Upper lobe of right lung (tissue), 1 donor: ENCODE results near the gene OSBPL10. TPM values are rescaled to one million over a fixed set of nuclear protein-coding genes. Genes with fewer than 3 reads are reported as not detected.

Source experiments
- ATAC-seq: fragments of 200-7000 bp; cut with Tn5 transposase; one replicate; pipeline ENCODE4 v1.9.1; 2020; ENCODE audit warnings: mild to moderate bottlenecking, moderate library complexity
- DNase-seq: peaks from one replicate; pipeline ENCODE4 v3.0.0-alpha.2; 2020
- H3K27ac ChIP-seq: fragments of 200-600 bp; one replicate; pipeline ENCODE4 v1.8.0; 2022
- H3K27me3 ChIP-seq: fragments of 200-600 bp; one replicate; pipeline ENCODE4 v1.8.0; 2022; ENCODE audit warnings: mild to moderate bottlenecking
- H3K36me3 ChIP-seq: fragments of 200-600 bp; one replicate; pipeline ENCODE4 v1.8.0; 2022
- H3K4me1 ChIP-seq: fragments of 200-600 bp; one replicate; pipeline ENCODE4 v1.8.0; 2022
- H3K4me3 ChIP-seq: fragments of 200-600 bp; one replicate; pipeline ENCODE4 v1.8.0; 2022; ENCODE audit warnings: mild to moderate bottlenecking
- H3K9me3 ChIP-seq: fragments of 200-600 bp; one replicate; pipeline ENCODE4 v1.8.0; 2022
- intact Hi-C: fragments of 100-400 bp; cut with DNase I; formaldehyde crosslinking; loops from one replicate; pipeline ENCODE4 v1.11.0; 2022
- total RNA-seq: library from RNA; stranded (reverse); fragmentation: NEBNext Ultra II Directional; extraction: Animal tissue kit (Norgen Biotek cat#: 25700); gene quantifications from one replicate; pipeline ENCODE4 v1.2.1, GENCODE V29; 2021
- TF ChIP-seq, protein P1 (sequence below): fragments of 200-600 bp; IDR thresholded peaks from one replicate; pipeline ENCODE4 v1.8.0; 2022; ENCODE audit warnings: antibody characterized with exemption
- donor health status: DM: no; HTN: yes; CAD: no; lungs with severe emphysema.

The OSBPL10 gene
- total RNA-seq, 1 donor from 2014 or later, result 30.8 TPM

DNA sequence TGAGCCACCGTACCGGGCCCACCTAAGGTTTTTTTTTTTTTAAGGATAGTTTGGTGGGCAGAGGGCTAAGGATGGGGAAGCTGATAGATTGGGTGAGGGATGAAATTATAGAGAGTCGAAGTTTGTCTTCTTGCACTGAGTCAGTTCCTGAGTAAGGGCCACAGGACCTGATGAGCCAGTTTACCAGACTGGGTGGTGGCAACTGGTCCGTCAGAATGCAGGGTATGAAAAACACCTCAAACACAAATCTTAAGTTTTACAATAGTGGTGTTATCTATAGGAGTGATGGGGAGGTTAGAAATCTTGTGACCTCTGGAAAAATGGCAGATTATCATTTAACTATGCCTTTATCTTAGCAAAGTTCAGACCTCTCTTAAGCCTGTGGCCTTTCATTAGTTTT is 3.3 kb upstream of the OSBPL10 start:
- Histone ChIP-seq H3K4me3 (no peak overlapping the region), H3K9me3 (no peaks in the 10 kb centered on the region), H3K27ac (no peak overlapping the region), H3K4me1 (peaks cover 9% of the 10 kb centered on the region), H3K36me3 (no peaks in the 10 kb centered on the region), H3K27me3 (no peaks in the 10 kb centered on the region)
- intact Hi-C loops, result no loop called here
- TF ChIP-seq, protein P1, sequence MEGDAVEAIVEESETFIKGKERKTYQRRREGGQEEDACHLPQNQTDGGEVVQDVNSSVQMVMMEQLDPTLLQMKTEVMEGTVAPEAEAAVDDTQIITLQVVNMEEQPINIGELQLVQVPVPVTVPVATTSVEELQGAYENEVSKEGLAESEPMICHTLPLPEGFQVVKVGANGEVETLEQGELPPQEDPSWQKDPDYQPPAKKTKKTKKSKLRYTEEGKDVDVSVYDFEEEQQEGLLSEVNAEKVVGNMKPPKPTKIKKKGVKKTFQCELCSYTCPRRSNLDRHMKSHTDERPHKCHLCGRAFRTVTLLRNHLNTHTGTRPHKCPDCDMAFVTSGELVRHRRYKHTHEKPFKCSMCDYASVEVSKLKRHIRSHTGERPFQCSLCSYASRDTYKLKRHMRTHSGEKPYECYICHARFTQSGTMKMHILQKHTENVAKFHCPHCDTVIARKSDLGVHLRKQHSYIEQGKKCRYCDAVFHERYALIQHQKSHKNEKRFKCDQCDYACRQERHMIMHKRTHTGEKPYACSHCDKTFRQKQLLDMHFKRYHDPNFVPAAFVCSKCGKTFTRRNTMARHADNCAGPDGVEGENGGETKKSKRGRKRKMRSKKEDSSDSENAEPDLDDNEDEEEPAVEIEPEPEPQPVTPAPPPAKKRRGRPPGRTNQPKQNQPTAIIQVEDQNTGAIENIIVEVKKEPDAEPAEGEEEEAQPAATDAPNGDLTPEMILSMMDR, result no peak
- ATAC-seq (no peak), DNase-seq (no peak)

DNA sequence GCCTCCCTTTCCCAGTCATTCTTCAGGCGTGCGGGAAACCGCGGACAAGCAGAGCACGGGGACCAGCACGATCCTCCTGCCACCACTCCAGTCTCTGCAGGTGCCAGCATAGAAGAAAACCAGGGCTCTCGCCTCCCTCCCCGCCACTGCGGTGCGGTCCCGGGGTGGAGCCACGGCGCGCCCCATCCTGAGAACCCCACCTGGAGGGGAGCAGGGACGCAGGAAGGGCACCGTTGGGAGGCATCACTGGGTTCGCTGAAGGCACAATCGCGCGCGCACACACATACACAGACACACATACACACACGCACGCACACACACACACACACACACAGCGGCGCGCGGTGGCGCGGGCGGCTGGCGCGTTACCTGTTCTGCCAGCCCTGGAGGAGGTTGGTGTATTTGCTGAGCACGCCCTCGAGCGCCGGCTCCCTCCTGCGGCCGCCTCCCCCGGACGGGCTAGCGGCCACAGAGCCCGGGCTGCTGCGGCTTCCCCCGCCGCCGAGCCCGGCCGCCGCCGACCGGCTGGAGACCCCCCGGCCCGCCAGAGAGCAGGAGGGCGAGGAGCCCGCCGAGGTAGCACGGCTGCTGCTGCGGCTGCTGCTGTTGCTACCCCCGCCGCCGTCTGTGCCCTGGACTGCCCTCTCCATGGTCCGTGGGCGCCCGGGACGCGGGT is 394 bp downstream of the OSBPL10 start:
- intact Hi-C loops, result no loop called here
- H3K9me3 ChIP-seq, result no peaks in the 10 kb centered on the region
- no peaks in the 10 kb centered on the region for H3K27me3 ChIP-seq
- peak overlapping the region; percentile 85 for H3K27ac ChIP-seq
- TF ChIP-seq, protein P1, result no peak
- no peaks in the 10 kb centered on the region for H3K36me3 ChIP-seq
- peaks cover 18% of the 10 kb centered on the region for H3K4me1 ChIP-seq
- peak; percentile 90 for DNase-seq
- peak overlapping the region; percentile 75 for H3K4me3 ChIP-seq
- peak; percentile 88 for ATAC-seq

DNA sequence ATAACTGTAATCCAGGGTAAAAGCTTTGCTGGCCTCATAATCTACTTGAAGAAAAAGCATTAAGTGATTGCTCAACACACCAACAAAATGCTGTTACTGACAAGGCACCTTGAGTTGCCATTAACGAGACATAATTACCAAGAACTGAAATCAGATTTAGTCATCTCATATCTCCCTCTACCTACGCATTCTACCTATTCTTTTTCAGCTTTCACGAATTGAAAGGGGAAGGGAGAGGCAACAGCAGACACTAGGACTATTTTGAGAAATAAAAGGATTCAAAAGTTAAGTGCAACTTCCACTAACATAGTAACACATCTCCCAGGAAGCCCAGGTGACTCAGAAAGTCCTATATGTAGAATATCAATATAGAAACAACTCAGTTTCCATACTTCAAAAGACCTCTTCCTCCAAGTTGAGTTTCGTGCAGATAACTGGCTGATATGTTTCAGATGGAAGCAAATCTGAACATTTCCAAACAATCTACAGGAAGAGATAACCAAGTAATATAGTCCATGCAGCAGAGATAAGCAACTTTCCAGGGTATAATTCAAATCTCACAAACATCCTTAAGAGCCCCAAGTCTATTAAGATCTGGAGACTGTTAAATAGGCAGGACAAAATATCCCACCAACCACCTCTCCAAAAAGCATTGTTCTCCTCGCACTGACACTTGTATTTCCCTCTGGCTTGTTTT is 1.9 kb downstream of the OSBPL10 start:
- H3K27me3 ChIP-seq, result no peaks in the 10 kb centered on the region
- no peak overlapping the region for H3K27ac ChIP-seq
- H3K9me3 ChIP-seq, result no peaks in the 10 kb centered on the region
- ATAC-seq (no peak), DNase-seq (no peak)
- TF ChIP-seq, protein P1, result no peak
- H3K36me3 ChIP-seq, result no peaks in the 10 kb centered on the region
- intact Hi-C loops, result no loop called here
- H3K4me1 ChIP-seq, result peaks cover 18% of the 10 kb centered on the region
- peak overlapping the region; percentile 75 for H3K4me3 ChIP-seq

DNA sequence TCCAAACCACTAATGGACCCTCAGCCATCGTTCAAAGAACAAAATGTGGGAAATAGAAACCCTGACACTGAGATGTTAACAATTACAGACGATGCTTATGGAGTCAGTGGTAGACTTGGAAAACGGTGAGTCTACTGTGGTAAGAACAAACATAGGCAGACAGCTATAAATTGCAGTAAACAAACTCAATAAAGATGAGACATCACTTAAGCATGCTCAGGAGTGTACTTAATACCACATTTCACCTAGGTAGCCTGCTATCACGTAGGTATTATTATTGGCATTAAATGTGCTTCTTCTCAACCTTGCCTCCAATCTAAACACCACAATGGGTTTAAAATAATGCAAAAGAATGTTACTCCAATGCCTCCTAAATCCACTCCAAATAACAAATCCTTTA is 2.5 kb downstream of the OSBPL10 start:
- H3K4me3 ChIP-seq, result no peak overlapping the region
- TF ChIP-seq, protein P1, result no peak

DNA sequence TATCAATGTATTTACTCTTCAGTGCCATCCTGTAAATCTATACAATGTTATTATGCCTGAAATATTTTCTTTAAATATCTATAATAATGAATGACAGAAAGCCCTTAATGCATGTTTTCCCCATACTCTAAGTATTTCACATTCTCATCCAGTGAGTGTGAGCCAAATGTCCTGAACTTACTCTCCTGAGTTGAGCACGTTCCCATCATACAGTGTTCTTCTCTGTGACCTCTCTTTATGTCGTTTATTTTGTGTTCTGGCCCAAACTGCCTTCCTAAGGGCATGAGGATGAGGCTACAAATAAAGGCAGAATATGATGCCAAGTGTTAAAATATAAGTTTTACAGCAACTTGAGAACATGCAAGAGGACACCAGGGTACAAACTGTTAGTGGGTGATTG is 3.3 kb downstream of the OSBPL10 start:
- Histone ChIP-seq H3K4me3 (no peak overlapping the region), H3K27me3 (no peaks in the 10 kb centered on the region), H3K27ac (no peak overlapping the region), H3K9me3 (no peaks in the 10 kb centered on the region), H3K36me3 (no peaks in the 10 kb centered on the region), H3K4me1 (peaks cover 18% of the 10 kb centered on the region)
- ATAC-seq, result no peak
- no peak for DNase-seq
- TF ChIP-seq, protein P1, result no peak
- intact Hi-C loops, result no loop called here

More for the DNA sequence above, 2.5 kb downstream of the OSBPL10 start:
- H3K9me3 ChIP-seq, result no peaks in the 10 kb centered on the region
- DNase-seq (no peak), ATAC-seq (no peak)
- no peaks in the 10 kb centered on the region for H3K27me3 ChIP-seq
- intact Hi-C loops, result no loop called here
- no peaks in the 10 kb centered on the region for H3K36me3 ChIP-seq
- H3K27ac ChIP-seq, result no peak overlapping the region
- H3K4me1 ChIP-seq, result peaks cover 18% of the 10 kb centered on the region
